ENCODE measurements around the gene ABCA7.

DNA sequence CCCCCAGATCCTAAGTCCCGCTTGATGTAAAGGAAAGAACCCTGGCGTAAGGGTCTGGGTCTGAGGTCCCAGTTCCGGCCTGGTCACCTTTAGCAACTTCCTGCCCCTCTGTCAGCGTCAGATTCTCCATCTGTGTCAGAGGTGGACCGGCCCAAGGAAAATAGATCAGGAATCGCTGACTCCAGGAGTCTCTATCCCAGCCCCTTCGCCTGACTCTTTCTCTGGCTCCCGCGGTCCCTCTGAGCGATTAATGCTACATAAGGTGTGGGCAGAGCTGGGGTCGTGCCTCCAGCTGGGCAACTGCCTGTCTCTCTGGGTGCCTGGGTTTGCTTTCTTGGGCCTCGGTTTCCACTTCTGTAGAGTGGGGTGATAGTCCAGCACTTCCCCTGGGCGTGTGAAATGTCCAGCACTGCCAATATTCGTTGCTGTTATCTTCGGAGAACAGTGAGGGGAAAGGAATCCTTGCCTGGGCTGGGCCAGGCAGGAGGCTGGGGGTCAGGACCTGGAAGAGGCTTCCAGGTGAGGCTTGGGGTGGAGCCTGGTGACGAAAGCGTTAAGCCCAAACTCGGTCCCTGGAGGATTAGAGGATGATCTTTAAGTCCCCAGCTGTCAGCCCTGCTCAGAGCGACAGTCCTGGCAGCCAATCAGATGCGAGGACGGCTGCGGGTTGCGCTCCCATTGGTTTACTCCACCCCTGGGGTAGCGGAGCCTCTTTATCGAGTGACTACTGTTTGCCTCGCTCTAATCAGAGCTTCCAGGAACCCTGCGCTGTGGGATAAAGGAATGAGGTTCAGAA, 767 bp downstream of the ABCA7 start:
- TF ChIP-seq, protein P1, sequence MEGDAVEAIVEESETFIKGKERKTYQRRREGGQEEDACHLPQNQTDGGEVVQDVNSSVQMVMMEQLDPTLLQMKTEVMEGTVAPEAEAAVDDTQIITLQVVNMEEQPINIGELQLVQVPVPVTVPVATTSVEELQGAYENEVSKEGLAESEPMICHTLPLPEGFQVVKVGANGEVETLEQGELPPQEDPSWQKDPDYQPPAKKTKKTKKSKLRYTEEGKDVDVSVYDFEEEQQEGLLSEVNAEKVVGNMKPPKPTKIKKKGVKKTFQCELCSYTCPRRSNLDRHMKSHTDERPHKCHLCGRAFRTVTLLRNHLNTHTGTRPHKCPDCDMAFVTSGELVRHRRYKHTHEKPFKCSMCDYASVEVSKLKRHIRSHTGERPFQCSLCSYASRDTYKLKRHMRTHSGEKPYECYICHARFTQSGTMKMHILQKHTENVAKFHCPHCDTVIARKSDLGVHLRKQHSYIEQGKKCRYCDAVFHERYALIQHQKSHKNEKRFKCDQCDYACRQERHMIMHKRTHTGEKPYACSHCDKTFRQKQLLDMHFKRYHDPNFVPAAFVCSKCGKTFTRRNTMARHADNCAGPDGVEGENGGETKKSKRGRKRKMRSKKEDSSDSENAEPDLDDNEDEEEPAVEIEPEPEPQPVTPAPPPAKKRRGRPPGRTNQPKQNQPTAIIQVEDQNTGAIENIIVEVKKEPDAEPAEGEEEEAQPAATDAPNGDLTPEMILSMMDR (conservative IDR thresholded peaks at IDR 0.05 in 1 of 2, IDR thresholded peaks at IDR 0.05 in 1 of 2; ENCODE audit: extremely low read depth in 1 of 2, insufficient read depth in 1 of 2, low read depth in 1 of 2, low read length in 2 of 2): no peak
- TF ChIP-seq EZH2 (IDR thresholded peaks at IDR 0.05; ENCODE audit: borderline replicate concordance, low read length): no peak

Measured in mammary epithelial cell (primary cell).